ENCODE data around the gene TMPRSS9. TPM values are rescaled to one million over a fixed set of nuclear protein-coding genes. Genes with fewer than 3 reads are reported as not detected.

TMPRSS9 gene
- total and polyA plus RNA-seq, 8 donors = 0.09 to 0.84 (median 0.58) TPM

DNA sequence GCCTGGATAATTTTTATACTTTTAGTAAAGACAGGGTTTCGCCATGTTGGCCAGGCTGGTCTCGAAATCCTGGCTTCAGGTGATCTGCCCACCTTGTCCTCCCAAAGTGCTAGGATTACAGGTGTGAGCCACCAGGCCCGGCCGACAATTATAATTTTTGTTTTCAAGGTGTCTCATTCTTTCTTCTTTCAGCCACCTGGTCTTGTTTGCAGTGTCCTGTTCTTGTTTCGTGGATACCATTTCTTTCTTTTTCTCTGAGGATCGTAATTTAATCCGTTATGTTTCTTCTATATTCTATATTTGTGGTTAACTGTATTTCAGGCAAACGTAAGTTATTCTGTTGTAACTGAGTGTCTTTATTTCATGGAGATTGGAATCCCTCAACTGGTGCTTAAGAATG is 51.6 kb downstream of the TMPRSS9 start:
- H3K9me3 ChIP-seq = no peaks in the 10 kb centered on the region
- ATAC-seq (no peak), DNase-seq (no peak), FAIRE-seq (no peak)
- H3K4me3 ChIP-seq = no peak overlapping the region
- H3K36me3 ChIP-seq = no peaks in the 10 kb centered on the region
- intact Hi-C loops (cut with DNase I) = no loop called here
- TF ChIP-seq, protein P1, sequence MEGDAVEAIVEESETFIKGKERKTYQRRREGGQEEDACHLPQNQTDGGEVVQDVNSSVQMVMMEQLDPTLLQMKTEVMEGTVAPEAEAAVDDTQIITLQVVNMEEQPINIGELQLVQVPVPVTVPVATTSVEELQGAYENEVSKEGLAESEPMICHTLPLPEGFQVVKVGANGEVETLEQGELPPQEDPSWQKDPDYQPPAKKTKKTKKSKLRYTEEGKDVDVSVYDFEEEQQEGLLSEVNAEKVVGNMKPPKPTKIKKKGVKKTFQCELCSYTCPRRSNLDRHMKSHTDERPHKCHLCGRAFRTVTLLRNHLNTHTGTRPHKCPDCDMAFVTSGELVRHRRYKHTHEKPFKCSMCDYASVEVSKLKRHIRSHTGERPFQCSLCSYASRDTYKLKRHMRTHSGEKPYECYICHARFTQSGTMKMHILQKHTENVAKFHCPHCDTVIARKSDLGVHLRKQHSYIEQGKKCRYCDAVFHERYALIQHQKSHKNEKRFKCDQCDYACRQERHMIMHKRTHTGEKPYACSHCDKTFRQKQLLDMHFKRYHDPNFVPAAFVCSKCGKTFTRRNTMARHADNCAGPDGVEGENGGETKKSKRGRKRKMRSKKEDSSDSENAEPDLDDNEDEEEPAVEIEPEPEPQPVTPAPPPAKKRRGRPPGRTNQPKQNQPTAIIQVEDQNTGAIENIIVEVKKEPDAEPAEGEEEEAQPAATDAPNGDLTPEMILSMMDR (IDR thresholded peaks at IDR 0.05) = no peak
- no peaks in the 10 kb centered on the region for H3K27me3 ChIP-seq
- H3K4me1 ChIP-seq = no peaks in the 10 kb centered on the region
- no peak overlapping the region for H3K27ac ChIP-seq
- WGBS, 2 donors = 86 to 88% methylated on average over 8 of the region's 8 CpGs

DNA sequence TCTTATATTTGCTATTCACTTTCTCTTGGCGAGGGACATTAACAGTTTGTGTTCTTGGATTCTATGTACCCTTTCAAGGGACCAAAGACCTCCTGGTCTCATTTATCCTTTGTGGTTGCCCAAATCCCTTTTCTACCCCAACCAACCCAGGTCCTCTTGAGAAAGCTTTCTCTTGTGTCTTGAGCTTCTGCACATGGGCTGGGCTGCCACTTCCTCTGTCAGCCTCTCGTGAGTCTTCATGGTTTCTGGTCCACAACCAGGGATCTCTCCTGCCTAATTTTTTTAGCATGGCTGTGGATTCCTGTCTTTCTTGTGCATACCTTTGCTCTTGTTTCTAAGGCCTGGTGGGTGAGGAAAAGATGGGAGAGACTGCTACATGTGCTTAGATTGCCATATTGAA is 52.4 kb downstream of the TMPRSS9 start:
- intact Hi-C loops (cut with DNase I) = no loop called here
- 60 to 66% methylated on average over 2 of the region's 2 CpGs for WGBS, 2 donors

GRCh38 chr19:2413159-2413558 is 53.1 kb downstream of the TMPRSS9 start:
- no peak for ATAC-seq
- no peak overlapping the region for H3K4me3 ChIP-seq
- TF ChIP-seq, protein P1 (IDR thresholded peaks at IDR 0.05) = no peak
- H3K9me3 ChIP-seq = no peaks in the 10 kb centered on the region
- FAIRE-seq = no peak
- H3K27me3 ChIP-seq = no peaks in the 10 kb centered on the region
- H3K36me3 ChIP-seq = no peaks in the 10 kb centered on the region
- no peak for DNase-seq
- H3K4me1 ChIP-seq = no peaks in the 10 kb centered on the region
- intact Hi-C loops (cut with DNase I) = no loop called here
- no peak overlapping the region for H3K27ac ChIP-seq
- 57 to 72% methylated on average over 7 of the region's 7 CpGs for WGBS, 2 donors

More for the DNA sequence above, 52.4 kb downstream of the TMPRSS9 start:
- Histone ChIP-seq H3K9me3 (no peaks in the 10 kb centered on the region), H3K27me3 (no peaks in the 10 kb centered on the region), H3K4me1 (no peaks in the 10 kb centered on the region), H3K27ac (no peak overlapping the region), H3K36me3 (no peaks in the 10 kb centered on the region), H3K4me3 (no peak overlapping the region)
- ATAC-seq (no peak), DNase-seq (no peak), FAIRE-seq (no peak)
- TF ChIP-seq, protein P1 (IDR thresholded peaks at IDR 0.05) = no peak

DNA sequence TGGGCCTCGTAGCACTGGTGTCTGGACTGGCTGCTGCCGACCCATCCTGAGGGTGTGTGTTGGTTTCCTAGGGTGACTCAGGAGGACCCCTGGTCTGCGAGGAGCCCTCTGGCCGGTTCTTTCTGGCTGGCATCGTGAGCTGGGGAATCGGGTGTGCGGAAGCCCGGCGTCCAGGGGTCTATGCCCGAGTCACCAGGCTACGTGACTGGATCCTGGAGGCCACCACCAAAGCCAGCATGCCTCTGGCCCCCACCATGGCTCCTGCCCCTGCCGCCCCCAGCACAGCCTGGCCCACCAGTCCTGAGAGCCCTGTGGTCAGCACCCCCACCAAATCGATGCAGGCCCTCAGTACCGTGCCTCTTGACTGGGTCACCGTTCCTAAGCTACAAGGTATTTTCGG is 53.6 kb downstream of the TMPRSS9 start:
- intact Hi-C loops (cut with DNase I) = no loop called here
- TF ChIP-seq, protein P1 (IDR thresholded peaks at IDR 0.05) = no peak
- Histone ChIP-seq H3K36me3 (no peaks in the 10 kb centered on the region), H3K27ac (no peak overlapping the region), H3K4me3 (no peak overlapping the region), H3K9me3 (no peaks in the 10 kb centered on the region), H3K4me1 (no peaks in the 10 kb centered on the region), H3K27me3 (no peaks in the 10 kb centered on the region)
- FAIRE-seq (no peak), ATAC-seq (no peak), DNase-seq (peak in 1 of 6 donors; percentile 61)
- 83 to 89% methylated on average over 16 of the region's 16 CpGs for WGBS, 2 donors

GRCh38 chr19:2415281-2415972 is 55.4 kb downstream of the TMPRSS9 start:
- H3K27me3 ChIP-seq = no peaks in the 10 kb centered on the region
- no peaks in the 10 kb centered on the region for H3K36me3 ChIP-seq
- intact Hi-C loops (cut with DNase I) = no loop called here
- H3K4me3 ChIP-seq = no peak overlapping the region
- DNase-seq (peak in 1 of 6 donors; percentile 70), FAIRE-seq (no peak), ATAC-seq (peak in 2 of 4 donors; percentile 12 to 27)
- no peaks in the 10 kb centered on the region for H3K9me3 ChIP-seq
- TF ChIP-seq, protein P1 (IDR thresholded peaks at IDR 0.05) = no peak
- WGBS, 2 donors = 81% methylated on average over 29 of the region's 29 CpGs
- no peak overlapping the region for H3K27ac ChIP-seq
- H3K4me1 ChIP-seq = no peaks in the 10 kb centered on the region

Measured in pancreas (tissue), 10 donors.